K562 (cell line): ENCODE measurements around the gene ALOX5. TPM values are rescaled to one million over a fixed set of nuclear protein-coding genes. Genes with fewer than 3 reads are reported as not detected.

Source experiments
- ATAC-seq: fragments of 200-7000 bp; cut with Tn5 transposase; 3 replicates; pipeline ENCODE4 v1.9.1; 2020; ENCODE audit warnings: moderate library complexity
- BruUV-seq: library from RNA; stranded (reverse); fragments of 400-500 nt; replicated peaks from 2 replicates; lab custom pipeline; 2021; lab: Mats Ljungman, UMichigan
- CTCF ChIA-PET: fragments of 300-600 bp; formaldehyde crosslinking; extraction: SDS; loops from one replicate; lab custom pipeline; 2021; ENCODE audit warnings: low intra/inter-chr PET ratio; lab: Yijun Ruan, JAX
- POLR2A ChIA-PET: fragments of 300-600, 350-650 bp; sonication (Branson Sonifier 250); formaldehyde crosslinking; extraction: SDS; loops from one replicate; lab custom pipeline; 2021; ENCODE audit warnings: antibody characterized with exemption, inconsistent platforms; lab: Yijun Ruan, JAX
- DNase-seq, 4 experiments: peaks; one replicate each; pipeline versions ENCODE4 v3.0.0 to v3.0.0-alpha.2; 2011 to 2018; ENCODE audit warnings: low spot score in 3 of 4, mixed read lengths in 3 of 4; ENCODE audit errors: extremely low read depth in 1 of 4
- FAIRE-seq: peaks from 2 replicates; lab custom pipeline; 2011; peaks lifted over from hg19 to GRCh38; lab: Jason Lieb, UNC
- H2AFZ ChIP-seq: 2 replicates; pipeline ENCODE4 v1.6.0; 2011; ENCODE audit warnings: low read depth, low read length, control low read depth, inconsistent platforms
- H3K27ac ChIP-seq: fragments of 200-600 bp; 3 replicates; pipeline ENCODE4 v1.8.0; 2011; ENCODE audit warnings: low read depth, mild to moderate bottlenecking, control low read depth, inconsistent platforms, low read length, moderate library complexity, mixed read lengths; ENCODE audit errors: extremely low read depth
- H3K27me3 ChIP-seq, 2 experiments: fragments of 300-600 bp in 1 of 2; 2 replicates in 1 of 2; 3 replicates in 1 of 2; pipeline versions ENCODE4 v1.6.0 to v1.8.0; 2011; ENCODE audit warnings: inconsistent platforms in 2 of 2, low read length in 2 of 2, mild to moderate bottlenecking in 1 of 2, mixed read lengths in 1 of 2, moderate library complexity in 1 of 2; ENCODE audit not compliant: control insufficient read depth in 2 of 2, insufficient read depth in 2 of 2
- H3K36me3 ChIP-seq: fragments of 300-600 bp; 3 replicates; pipeline ENCODE4 v1.8.0; 2011; ENCODE audit warnings: mild to moderate bottlenecking, low read length, inconsistent platforms; ENCODE audit not compliant: control insufficient read depth, insufficient read depth
- H3K4me1 ChIP-seq, 2 experiments: fragments of 200-600 bp in 1 of 2; replicated peaks in 1 of 2; 2 replicates in 1 of 2; 3 replicates in 1 of 2; pipeline versions ENCODE4 v1.5.1 to v1.8.0; 2011; ENCODE audit warnings: inconsistent platforms in 2 of 2, low read length in 2 of 2, mild to moderate bottlenecking in 1 of 2, mixed read lengths in 1 of 2, moderate library complexity in 1 of 2; ENCODE audit not compliant: control insufficient read depth in 2 of 2, insufficient read depth in 2 of 2
- H3K4me2 ChIP-seq: 2 replicates; pipeline ENCODE4 v1.6.1; 2011; ENCODE audit warnings: low read length, control low read depth, inconsistent platforms, mixed read lengths; ENCODE audit not compliant: insufficient read depth
- H3K4me3 ChIP-seq: fragments of 200-600 bp; sonication (generic), shearing (Covaris generic); 2 replicates; pipeline ENCODE4 v1.5.1; 2016; ENCODE audit warnings: control low read depth, inconsistent platforms
- H3K79me2 ChIP-seq: fragments of 200-600 bp; 3 replicates; pipeline ENCODE4 v1.8.0; 2011; ENCODE audit warnings: low read length, inconsistent platforms; ENCODE audit not compliant: control insufficient read depth, insufficient read depth
- H3K9ac ChIP-seq, 2 experiments: 2 replicates each; pipeline versions ENCODE4 v1.6.0 to v1.6.1; 2011; ENCODE audit warnings: low read depth in 2 of 2, low read length in 2 of 2, control low read depth in 1 of 2, inconsistent platforms in 1 of 2, mild to moderate bottlenecking in 1 of 2, mixed read lengths in 1 of 2; ENCODE audit not compliant: insufficient read depth in 1 of 2
- H3K9me1 ChIP-seq: one replicate; pipeline ENCODE4 v1.6.0; 2011; ENCODE audit warnings: inconsistent platforms, mild to moderate bottlenecking, low read length, moderate library complexity; ENCODE audit not compliant: control insufficient read depth, insufficient read depth
- H3K9me3 ChIP-seq: replicated peaks from 2 replicates; pipeline ENCODE4 v1.5.1; 2011; ENCODE audit warnings: low read depth, low read length, inconsistent platforms; ENCODE audit not compliant: control insufficient read depth, insufficient read depth
- H4K20me1 ChIP-seq: replicated peaks from 2 replicates; pipeline ENCODE4 v1.6.1; 2011; ENCODE audit warnings: low read length, inconsistent platforms, mixed read lengths; ENCODE audit not compliant: control insufficient read depth, insufficient read depth
- LEF1 ChIP-seq: fragments of 450-650 bp; IDR thresholded peaks from 2 replicates; pipeline ENCODE4 v1.6.1; 2016; ENCODE audit warnings: mild to moderate bottlenecking
- NFE2 ChIP-seq: IDR thresholded peaks from 2 replicates; pipeline ENCODE4 v1.6.1; 2014; ENCODE audit warnings: antibody characterized with exemption, low read depth
- PCBP1 ChIP-seq: fragments of 200-400 bp; formaldehyde crosslinking; IDR thresholded peaks from 2 replicates; pipeline ENCODE4 v1.6.1; 2018; ENCODE audit warnings: mild to moderate bottlenecking, low read depth, low read length; ENCODE audit not compliant: poor library complexity, severe bottlenecking
- ZNF12 ChIP-seq: sonication (generic); formaldehyde crosslinking; IDR thresholded peaks from 2 replicates; pipeline ENCODE4 v1.4.0; 2020; ENCODE audit warnings: mild to moderate bottlenecking, missing genetic modification reagents
- ZNF217 ChIP-seq: sonication (generic); formaldehyde crosslinking; IDR thresholded peaks from 2 replicates; pipeline ENCODE4 v1.8.0; 2022; ENCODE audit warnings: mild to moderate bottlenecking, missing genetic modification reagents
- ZNF449 ChIP-seq: fragments of 250-450 bp; sonication (Bioruptor Pico); IDR thresholded peaks from 2 replicates; pipeline ENCODE4 v1.8.0; 2022; ENCODE audit warnings: moderate library complexity, mild to moderate bottlenecking, inconsistent platforms
- WGBS: fragments of 100-300 bp; shearing (Covaris generic); methylation state at CpG from one replicate; pipeline ENCODE4 v1.1.6; 2016; ENCODE audit warnings: low coverage, mixed read lengths; ENCODE audit not compliant: insufficient coverage; ENCODE audit errors: missing lambda C conversion rate; 5-methylcytosine and 5-hydroxymethylcytosine counted together
- in situ Hi-C: fragments of 300-500 bp; cut with MboI; formaldehyde crosslinking; loops from 4 replicates; pipeline ENCODE4 v1.15.0; 2018; ENCODE audit warnings: inconsistent platforms, mixed read lengths
- intact Hi-C: fragments of 100-400 bp; cut with micrococcal nuclease; formaldehyde crosslinking; loops from 2 replicates; pipeline ENCODE4 v1.14.2; 2022
- polyA plus RNA-seq, 8 experiments: library from polyadenylated mRNA; depleted of rRNA in 4 of 8; stranded (reverse) in 5 of 8; unstranded in 3 of 8; fragments of >200 nt; fragmentation: Nextera tagmentation in 2 of 8; fragmentation: Illumina TruSeq in 1 of 8; extraction: Ambion mirVana in 2 of 8; extraction: Trizol in 1 of 8; gene quantifications; 2 replicates each; pipeline versions ENCODE4 v1.2.1 to v1.2.3, GENCODE V29; 2011 to 2014; ENCODE audit warnings: inconsistent platforms in 1 of 8, missing spikeins in 1 of 8
- total RNA-seq, 7 experiments: library from RNA; depleted of rRNA in 6 of 7; stranded (reverse); fragments of >200 nt in 6 of 7; fragmentation: Illumina TruSeq in 2 of 7; extraction: Trizol in 2 of 7; gene quantifications; 2 replicates each; pipeline versions ENCODE4 v1.2.1 to v1.2.3, GENCODE V29; 2011 to 2021; ENCODE audit warnings: low replicate concordance in 1 of 7

ALOX5 gene
- total and polyA plus RNA-seq, 9 of the 15 experiments (the other 6 are each of a cell fraction or from before 2014, with no cell fraction given), result 0.10 to 2.4 (median 1.4) TPM

- CTCF ChIA-PET, result no interaction called here
- no peaks in the 10 kb centered on the region for H3K79me2 ChIP-seq
- WGBS, result 84% methylated on average over 11 of the region's 12 CpGs
- no peaks in the 10 kb centered on the region for H3K9me3 ChIP-seq
- H4K20me1 ChIP-seq, result no peaks in the 10 kb centered on the region
- BruUV-seq, result no TSS peak
- no peak overlapping the region for H2AFZ ChIP-seq
- H3K9me1 ChIP-seq, result no peaks in the 10 kb centered on the region
- FAIRE-seq (no peak), DNase-seq (peak in 1 of 4 experiments; percentile 7)
- H3K4me2 ChIP-seq, result no peak overlapping the region
- H3K27ac ChIP-seq, result no peak overlapping the region
- no peak for TF ChIP-seq ZNF12 (CRISPR knock-in tag)
- TF ChIP-seq LEF1, result no peak
- no peak for TF ChIP-seq PCBP1
- TF ChIP-seq NFE2, result no peak
- no peak for TF ChIP-seq ZNF217
- no peak for TF ChIP-seq ZNF449
- TF ChIP-seq, all 486 proteins: peak for 0
- no peak for ATAC-seq
- Histone ChIP-seq H3K9ac (0 out of 4 replicates have a peak overlapping the region, but pooled peaks of 1 of the 2 experiments have one; percentile 21), H3K36me3 (no peaks in the 10 kb centered on the region), H3K4me1 (peaks cover 12 to 24% of the 10 kb centered on the region in 2 experiments; a peak in 4 of 5 replicates), H3K27me3 (peaks cover 0 to 3% of the 10 kb centered on the region in 2 experiments; a peak in 1 of 5 replicates), H3K4me3 (no peak overlapping the region)
- in situ Hi-C loops (no loop called here), intact Hi-C loops (no loop called here)
- POLR2A ChIA-PET, result no interaction called here
These were observed 45.6 kb downstream of the ALOX5 start for GRCh38 chr10:45419676-45420025.
